HFF-Myc (cell line): ENCODE results near the gene NFKB1.

Experiments
- DNase-seq: peaks from one replicate; pipeline ENCODE4 v3.0.0-alpha.2; 2011; ENCODE audit warnings: low read depth; ENCODE audit errors: extremely low read depth
- H3K4me3 ChIP-seq: replicated peaks from 2 replicates; pipeline ENCODE4 v1.5.1; 2011; ENCODE audit warnings: low read depth, mild to moderate bottlenecking, control low read depth, low read length
- CTCF ChIP-seq: IDR thresholded peaks from 2 replicates; pipeline ENCODE4 v1.5.1; 2012; ENCODE audit warnings: mild to moderate bottlenecking, low read depth, low read length, control low read depth; ENCODE audit errors: missing control alignments

The NFKB1 gene

GRCh38 chr4:102500696-102501446, at the start of gene NFKB1:
Gene NFKB1, plus strand, starts transcription at chr4:102501359. Its CDS starts 24,160 bp downstream, at chr4:102525519.
- DNase-seq, result no peak
- peak within 1 kb of the TSS; percentile 57 for H3K4me3 ChIP-seq
- TF ChIP-seq CTCF, result no peak

GRCh38 chr4:102452854-102453253, 48.3 kb upstream of the NFKB1 start:
- H3K4me3 ChIP-seq, result no peak overlapping the region
- no peak for DNase-seq
- no peak for TF ChIP-seq CTCF

GRCh38 chr4:102453827-102454226, 47.3 kb upstream of the NFKB1 start:
- no peak for TF ChIP-seq CTCF
- no peak overlapping the region for H3K4me3 ChIP-seq

GRCh38 chr4:102454268-102454667, 46.9 kb upstream of the NFKB1 start:
- no peak overlapping the region for H3K4me3 ChIP-seq
- TF ChIP-seq CTCF, result no peak
- no peak for DNase-seq

More at GRCh38 chr4:102453827-102454226, 47.3 kb upstream of the NFKB1 start:
- no peak for DNase-seq

- DNase-seq, result no peak
- TF ChIP-seq CTCF, result no peak
- H3K4me3 ChIP-seq, result no peak overlapping the region
Measured at GRCh38 chr4:102454981-102455685, 46.0 kb upstream of the NFKB1 start.

- TF ChIP-seq CTCF, result no peak
- no peak for DNase-seq
- no peak overlapping the region for H3K4me3 ChIP-seq
Measured at GRCh38 chr4:102455750-102456149, 45.4 kb upstream of the NFKB1 start.
